Measurements from ENCODE around the gene INPP4B. TPM values are rescaled to one million over a fixed set of nuclear protein-coding genes. Genes with fewer than 3 reads are reported as not detected.

The INPP4B gene
- 21.5 TPM for total RNA-seq

GRCh38 chr4:142846108-142846728, at the start of gene INPP4B:
TSS of gene INPP4B (minus strand) at chr4:142846301.
- ATAC-seq (peak; percentile 73), DNase-seq (ENCODE audit: low spot score) (peak; percentile 67)
- intact Hi-C loops (cut with DNase I) = no loop called here

GRCh38 chr4:142893012-142893411, 46.9 kb upstream of the INPP4B start:
- ATAC-seq (no peak), DNase-seq (ENCODE audit: low spot score) (no peak)
- intact Hi-C loops (cut with DNase I) = no loop called here

DNA sequence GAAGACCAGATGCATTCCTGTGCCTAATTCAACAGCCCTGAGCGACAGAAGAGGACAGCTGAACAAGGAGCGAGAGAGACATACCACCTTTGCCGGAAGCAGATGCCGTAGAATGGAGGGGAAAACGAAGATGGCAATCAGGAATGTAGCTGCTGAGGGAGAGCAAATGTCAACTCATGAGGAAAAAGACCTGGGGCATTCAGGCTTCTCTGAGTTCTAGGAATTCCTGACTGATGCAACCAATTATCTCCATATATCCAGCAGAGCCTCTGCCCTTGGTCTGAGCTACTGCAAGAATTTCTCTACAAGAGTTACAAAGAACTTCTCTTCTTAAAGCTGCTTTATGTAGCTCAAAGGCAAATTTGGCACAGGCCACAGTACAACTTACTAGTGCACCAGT, 40.5 kb upstream of the INPP4B start:
- intact Hi-C loops (cut with DNase I) = no loop called here
- no peak for DNase-seq (ENCODE audit: low spot score)
- no peak for ATAC-seq

DNA sequence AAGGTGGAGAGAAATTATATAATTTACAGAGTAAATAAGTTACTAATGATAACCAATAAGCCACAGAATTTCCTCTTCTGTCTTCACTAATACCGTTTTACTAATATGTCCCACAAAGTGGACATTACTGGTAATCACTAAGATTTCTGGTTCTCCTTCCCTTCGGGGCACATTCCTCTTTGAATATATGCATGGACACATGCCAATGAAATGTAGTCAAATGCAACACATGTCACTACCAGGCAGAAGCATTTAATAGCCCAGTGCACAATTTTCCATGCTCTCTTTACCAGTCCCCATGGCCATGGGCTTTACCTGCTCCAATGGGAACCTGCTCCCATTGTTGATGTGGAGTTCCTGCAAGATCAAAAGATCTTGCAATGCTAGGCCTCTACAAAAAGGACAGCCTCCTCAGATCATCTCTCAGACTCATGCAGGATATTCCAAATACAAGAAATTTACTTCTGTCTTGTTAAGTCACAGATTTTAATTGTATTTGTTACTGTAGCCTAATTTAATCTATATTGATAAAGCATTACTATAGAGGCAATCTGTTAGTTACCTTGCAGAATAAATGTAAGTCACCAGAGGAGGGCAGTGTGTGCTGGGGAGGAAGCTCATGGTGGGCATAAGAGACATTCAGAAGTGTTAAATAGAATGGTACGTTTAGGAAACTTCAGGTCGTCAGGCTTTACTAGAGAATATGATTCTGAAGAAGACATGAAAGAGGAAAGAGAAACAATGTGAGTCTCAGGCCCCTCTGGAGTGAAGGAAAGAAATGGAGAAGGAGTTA, 37.1 kb upstream of the INPP4B start:
- DNase-seq (ENCODE audit: low spot score) (no peak), ATAC-seq (no peak)
- intact Hi-C loops (cut with DNase I) = no loop called here

DNA sequence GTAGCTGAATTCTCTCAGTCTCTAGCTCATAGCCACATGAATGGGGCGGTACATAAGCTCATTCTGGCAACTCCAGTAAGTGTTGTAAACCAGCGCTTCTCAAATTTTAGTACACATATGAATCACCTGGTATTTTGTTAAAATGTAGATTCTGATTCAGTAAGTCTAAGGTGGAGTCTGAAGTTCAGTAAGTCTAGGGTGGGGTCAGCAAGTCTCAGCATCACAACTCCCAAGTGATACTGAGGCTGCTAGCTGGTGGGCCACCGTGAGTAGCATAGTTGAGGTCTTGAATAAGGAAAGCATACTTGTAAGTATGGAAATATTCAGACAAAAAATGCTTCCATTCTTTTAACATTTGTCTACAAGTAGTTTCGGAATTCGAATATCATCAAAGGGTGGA, 36.1 kb upstream of the INPP4B start:
- intact Hi-C loops (cut with DNase I) = no loop called here
- ATAC-seq (no peak), DNase-seq (ENCODE audit: low spot score) (no peak)

- DNase-seq (ENCODE audit: low spot score) = no peak
- intact Hi-C loops (cut with DNase I) = no loop called here
These were observed 35.2 kb upstream of the INPP4B start for GRCh38 chr4:142881331-142881730.

DNA sequence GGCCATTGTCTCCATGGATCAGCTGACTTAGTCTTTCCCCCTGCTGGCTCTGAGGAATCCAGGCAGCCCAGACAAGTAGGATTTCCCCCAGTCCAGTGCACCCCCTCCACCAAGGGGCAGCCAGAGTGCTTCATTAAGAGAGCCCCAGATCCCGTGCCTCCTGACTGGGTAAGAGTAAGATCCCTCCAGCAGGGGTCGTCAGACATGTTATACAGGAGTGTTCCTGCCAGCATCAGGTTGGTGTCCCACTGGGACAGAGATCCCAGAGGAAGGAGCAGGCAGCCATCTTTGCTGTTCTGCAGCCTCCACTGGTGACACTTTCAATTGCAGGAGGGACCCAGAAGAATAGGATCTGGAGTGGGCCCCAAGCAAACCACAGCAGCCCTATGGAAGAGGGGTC, 29.0 kb upstream of the INPP4B start:
- intact Hi-C loops (cut with DNase I) = no loop called here
- ATAC-seq (no peak), DNase-seq (ENCODE audit: low spot score) (no peak)

More at GRCh38 chr4:142881331-142881730, 35.2 kb upstream of the INPP4B start:
- ATAC-seq = no peak

GRCh38 chr4:142874684-142875083, 28.6 kb upstream of the INPP4B start:
- ATAC-seq = no peak
- intact Hi-C loops (cut with DNase I) = no loop called here
- no peak for DNase-seq (ENCODE audit: low spot score)

- no peak for ATAC-seq
- intact Hi-C loops (cut with DNase I) = no loop called here
- no peak for DNase-seq (ENCODE audit: low spot score)
These were observed 20.6 kb upstream of the INPP4B start for GRCh38 chr4:142866685-142867084.

- intact Hi-C loops (cut with DNase I) = no loop called here
- ATAC-seq (no peak), DNase-seq (ENCODE audit: low spot score) (no peak)
These were observed 15.2 kb upstream of the INPP4B start for GRCh38 chr4:142861351-142861750.

DNA sequence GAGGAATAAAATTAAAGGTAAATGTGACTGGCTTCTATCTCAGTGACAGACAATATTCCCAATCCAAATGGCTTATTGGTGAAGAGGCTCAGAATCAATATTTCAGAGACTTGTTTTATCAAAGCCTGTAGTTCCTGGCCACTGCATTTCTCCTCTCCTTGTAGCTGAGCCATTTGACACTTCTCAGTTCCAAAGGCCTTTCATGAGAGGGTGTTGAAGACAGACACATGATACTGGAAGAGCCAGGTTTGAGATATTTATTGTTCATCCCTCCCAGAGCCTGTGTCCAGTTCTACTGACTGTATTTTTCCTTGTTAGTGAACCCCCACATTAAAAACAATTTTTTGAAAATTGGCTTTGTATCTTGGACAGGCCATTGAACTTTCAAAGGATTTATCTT, 12.9 kb upstream of the INPP4B start:
- intact Hi-C loops (cut with DNase I) = no loop called here
- ATAC-seq = no peak
- DNase-seq (ENCODE audit: low spot score) = no peak

DNA sequence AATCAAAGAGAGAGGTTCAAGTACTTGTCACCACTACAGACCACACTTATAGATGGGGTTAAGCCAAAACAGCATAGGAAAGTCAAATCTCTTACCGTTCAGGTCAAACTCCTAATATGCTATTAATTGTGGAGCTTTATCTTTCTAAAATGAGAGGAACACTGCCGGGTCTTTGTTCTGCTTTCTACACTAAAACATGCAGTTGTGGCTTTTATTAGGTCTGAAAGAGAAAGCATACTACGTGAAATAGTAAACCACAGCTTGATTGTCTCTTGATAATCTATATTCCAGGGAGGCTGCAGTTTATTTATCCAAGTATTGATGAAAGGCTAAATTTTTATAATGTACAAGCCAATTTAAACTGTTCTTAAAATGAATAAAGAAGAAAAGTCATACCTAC, 12.3 kb upstream of the INPP4B start:
- ATAC-seq = no peak
- intact Hi-C loops (cut with DNase I) = no loop called here

DNA sequence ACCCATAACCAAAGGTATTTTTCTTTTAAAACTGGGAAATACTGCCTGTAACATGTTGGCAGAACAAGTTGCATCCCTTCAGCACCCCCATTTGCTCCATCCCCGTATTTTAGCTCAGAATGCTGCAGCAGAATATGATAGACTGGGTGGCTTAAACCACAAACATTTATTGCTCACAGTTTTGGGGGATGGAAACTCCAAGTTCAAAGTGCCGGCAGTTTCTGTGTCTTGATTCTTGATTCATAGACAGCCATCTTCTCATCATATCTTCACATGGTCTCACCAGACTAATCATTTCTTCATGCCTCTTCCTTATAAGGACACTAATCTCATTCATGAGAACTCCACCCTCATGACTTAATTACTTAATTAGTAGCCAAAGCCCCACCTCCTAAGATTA, 10.5 kb upstream of the INPP4B start:
- intact Hi-C loops (cut with DNase I) = no loop called here
- ATAC-seq (no peak), DNase-seq (ENCODE audit: low spot score) (no peak)

More for the DNA sequence above, 12.3 kb upstream of the INPP4B start:
- no peak for DNase-seq (ENCODE audit: low spot score)

DNA sequence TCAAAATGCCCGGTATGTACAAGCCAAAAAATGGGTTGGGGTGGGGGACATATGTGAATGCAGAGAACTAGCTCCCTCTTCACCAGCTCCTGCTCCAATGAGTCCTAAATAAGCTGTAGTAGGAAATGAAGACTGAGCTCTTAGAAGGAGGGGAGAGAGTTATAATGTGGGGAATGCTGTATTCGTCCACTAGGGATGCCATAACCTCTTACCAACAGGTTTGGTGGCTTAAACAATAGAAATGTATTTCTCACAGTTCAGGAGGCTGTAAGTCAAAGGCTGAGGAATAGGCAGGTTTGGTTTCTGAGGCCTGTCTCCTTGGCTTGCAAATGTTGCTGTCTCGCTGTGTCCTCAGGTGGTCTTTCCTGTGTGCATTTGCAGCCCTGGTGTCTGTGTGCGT, 4.4 kb upstream of the INPP4B start:
- ATAC-seq (no peak), DNase-seq (ENCODE audit: low spot score) (no peak)
- intact Hi-C loops (cut with DNase I) = no loop called here

DNA sequence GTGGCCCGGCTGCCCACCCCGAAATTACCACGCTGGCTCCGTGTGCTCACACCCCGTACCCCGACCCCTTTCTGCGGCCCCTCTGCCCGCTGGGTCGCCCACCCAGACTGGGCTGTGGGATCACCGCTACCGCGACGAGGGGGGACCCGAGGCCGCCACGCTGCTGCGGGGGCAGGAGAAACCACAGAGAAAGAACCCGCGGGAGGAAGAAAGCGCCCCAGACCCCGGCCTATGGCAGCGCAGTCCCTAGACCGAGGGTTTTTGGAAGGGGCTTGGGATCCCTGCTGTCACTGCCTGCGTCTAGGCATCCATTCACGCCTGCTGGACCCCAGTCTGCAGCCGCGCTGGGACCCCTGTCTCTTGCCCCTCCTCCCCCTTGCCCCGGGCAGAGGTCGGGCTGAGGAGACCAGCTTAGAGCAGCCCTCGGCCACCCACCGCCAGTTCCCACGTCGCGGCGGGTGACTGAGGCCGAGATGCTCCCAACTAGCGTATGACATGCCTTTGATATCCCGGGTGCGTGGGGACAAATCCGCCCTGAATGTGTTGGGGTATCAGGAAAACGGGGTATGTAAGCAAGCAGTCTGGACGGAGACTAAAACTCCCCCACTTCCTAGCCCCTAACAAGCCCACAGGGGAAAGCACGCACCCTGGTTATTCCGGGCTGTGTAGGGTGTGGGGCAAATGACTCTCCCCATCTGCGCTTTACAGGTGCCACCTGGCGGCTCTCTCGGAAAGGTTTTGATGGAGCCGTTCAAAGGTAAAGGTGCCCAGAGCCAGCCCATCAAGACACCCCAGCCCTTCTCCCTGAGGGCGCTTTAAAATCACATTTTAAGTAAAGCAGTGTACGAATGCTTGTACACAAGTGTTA, 862 bp upstream of the INPP4B start:
- DNase-seq (ENCODE audit: low spot score) (peak; percentile 61), ATAC-seq (peak; percentile 65)
- intact Hi-C loops (cut with DNase I) = no loop called here

- ATAC-seq = peak; percentile 53
- DNase-seq (ENCODE audit: low spot score) = peak; percentile 59
- intact Hi-C loops (cut with DNase I) = no loop called here
These were observed 601 bp downstream of the INPP4B start for GRCh38 chr4:142845293-142846107.

DNA sequence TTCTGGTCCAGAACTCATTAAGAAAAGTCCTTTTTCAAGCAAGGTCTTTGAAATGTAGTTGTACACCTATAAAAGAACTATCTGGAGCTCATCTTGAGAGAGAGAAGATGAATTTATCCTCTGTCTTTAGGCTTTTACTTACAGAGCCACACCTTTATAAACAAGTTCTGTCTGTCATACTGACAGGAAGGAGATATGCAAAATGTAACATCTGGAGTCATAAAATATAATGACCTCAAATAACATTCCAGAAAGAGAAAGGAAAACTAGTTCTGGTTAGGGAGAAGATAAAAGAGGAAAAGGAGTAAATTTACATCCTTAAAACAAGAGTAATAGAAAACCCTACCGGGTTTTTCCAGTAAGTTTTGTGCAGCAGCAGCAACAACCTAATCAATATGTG, 1.3 kb downstream of the INPP4B start:
- intact Hi-C loops (cut with DNase I) = no loop called here
- ATAC-seq (no peak), DNase-seq (ENCODE audit: low spot score) (no peak)

GRCh38 chr4:142840516-142841123, 5.5 kb downstream of the INPP4B start:
- ATAC-seq (no peak), DNase-seq (ENCODE audit: low spot score) (no peak)
- intact Hi-C loops (cut with DNase I) = no loop called here

- no peak for ATAC-seq
- intact Hi-C loops (cut with DNase I) = loop anchor here (5.0 kb wide), 1 partner anchor 234 kb away; no protein-coding TSS in a partner anchor
- DNase-seq (ENCODE audit: low spot score) = no peak
These were observed 7.3 kb downstream of the INPP4B start for GRCh38 chr4:142838778-142839177.
